ENCODE results near the gene MIDN.
A peak's percentile ranks its signal among the peaks of the same experiment; 100 is the strongest.

MIDN gene

DNA sequence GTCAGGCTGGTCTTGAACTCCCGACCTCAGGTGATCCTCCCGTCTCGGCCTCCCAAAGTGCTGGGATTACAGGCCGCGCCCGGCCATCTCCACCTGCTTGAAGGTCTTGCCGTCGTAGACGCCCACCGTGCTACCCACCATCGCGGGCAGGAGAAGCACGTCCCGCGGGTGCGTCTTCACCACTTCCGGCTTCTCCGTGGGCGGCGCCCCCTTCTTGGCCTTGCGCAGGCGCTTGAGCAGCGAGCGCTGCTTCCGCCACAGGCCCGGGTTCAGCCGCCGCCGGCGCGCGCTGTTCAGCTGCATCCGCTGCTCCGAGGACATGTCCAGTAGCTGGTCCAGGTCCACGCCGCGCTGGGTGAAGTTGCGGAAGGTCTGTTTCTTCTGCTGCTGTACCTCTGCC lies 58.9 kb downstream of the MIDN start:
- ChIA-PET POLR2A (interaction anchor here (0.7 kb wide), 1 partner anchor 604 kb away, joined by 8 read pairs; no protein-coding TSS in a partner anchor), CTCF (interaction anchor here (1.9 kb wide), 1 partner anchor 28 kb away, joined by 4 read pairs; no protein-coding TSS in a partner anchor)
- no peak for TF ChIP-seq CTCF (IDR thresholded peaks at IDR 0.05; ENCODE audit: control extremely low read depth, extremely low read depth, low read depth, missing control alignments)
- DNase-seq (ENCODE audit: extremely low spot score) = peak; percentile 72

DNA sequence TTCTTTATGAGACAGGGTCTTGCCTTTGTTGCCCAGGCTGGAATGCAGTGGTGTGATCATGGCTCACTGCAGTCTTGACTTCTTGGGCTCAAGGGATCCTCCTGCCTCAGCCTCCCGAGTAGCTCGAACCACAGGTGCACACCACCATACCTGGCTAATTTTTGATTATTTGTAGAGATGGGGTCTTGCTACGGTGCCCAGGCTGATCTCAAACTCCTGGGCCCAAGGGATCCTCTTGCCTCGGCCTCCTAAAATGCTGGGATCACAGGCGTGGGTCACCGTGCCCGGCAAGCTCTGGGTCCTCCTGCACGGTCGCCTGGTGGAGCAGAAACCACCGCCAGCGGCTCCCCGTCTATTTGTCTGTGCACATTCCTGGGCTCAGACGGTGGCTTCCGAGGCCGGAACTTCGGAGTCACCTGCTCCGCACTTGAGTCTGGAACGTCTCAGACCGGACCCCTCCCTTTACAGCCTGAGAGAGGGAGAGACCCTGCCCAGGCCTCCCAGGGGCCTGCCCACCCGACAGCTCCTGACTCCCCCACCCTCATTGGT lies 59.4 kb downstream of the MIDN start:
- no peak for TF ChIP-seq CTCF (IDR thresholded peaks at IDR 0.05; ENCODE audit: control extremely low read depth, extremely low read depth, low read depth, missing control alignments)
- CTCF ChIA-PET = interaction anchor here (1.4 to 1.9 kb wide), 2 partner anchors 10 to 28 kb away, joined by 3 to 4 read pairs; no protein-coding TSS in a partner anchor
- DNase-seq (ENCODE audit: extremely low spot score) = no peak
- POLR2A ChIA-PET = no interaction called here

GRCh38 chr19:1308718-1309117 lies 60.3 kb downstream of the MIDN start:
- CTCF ChIA-PET = interaction anchor here (1.4 to 1.9 kb wide), 2 partner anchors 9 to 29 kb away, joined by 3 to 4 read pairs; no protein-coding TSS in a partner anchor
- DNase-seq (ENCODE audit: extremely low spot score) = no peak
- POLR2A ChIA-PET = no interaction called here
- no peak for TF ChIP-seq CTCF (IDR thresholded peaks at IDR 0.05; ENCODE audit: control extremely low read depth, extremely low read depth, low read depth, missing control alignments)

All from GM10248 (cell line).